Posterior cingulate gyrus (tissue), 11 donors: ENCODE data around the gene JAM2.
"Not testable (repeated sequence)": the region's sequence is repeated elsewhere in the genome, so short reads cannot be mapped to it uniquely, and the experiment has no call there.

ENCODE experiments used
- DNase-seq, 10 donors: peaks; one replicate each; pipeline versions ENCODE4 v3.0.0 to v3.0.0-alpha.2; 2020 to 2021; ENCODE audit warnings: mixed read lengths in 3 of 10
- intact Hi-C: fragments of 100-400 bp; cut with DNase I; formaldehyde crosslinking; loops from one replicate; pipeline ENCODE4 v1.15.1; 2023

The JAM2 gene, protein sequence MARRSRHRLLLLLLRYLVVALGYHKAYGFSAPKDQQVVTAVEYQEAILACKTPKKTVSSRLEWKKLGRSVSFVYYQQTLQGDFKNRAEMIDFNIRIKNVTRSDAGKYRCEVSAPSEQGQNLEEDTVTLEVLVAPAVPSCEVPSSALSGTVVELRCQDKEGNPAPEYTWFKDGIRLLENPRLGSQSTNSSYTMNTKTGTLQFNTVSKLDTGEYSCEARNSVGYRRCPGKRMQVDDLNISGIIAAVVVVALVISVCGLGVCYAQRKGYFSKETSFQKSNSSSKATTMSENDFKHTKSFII

GRCh38 chr21:25638660-25639550 lies at the start of gene JAM2:
JAM2 (plus strand) TSS chr21:25639258; CDS start chr21:25639822, 564 bp downstream.
- intact Hi-C loops, result no loop called here
- peak in 6 of 10 donors; percentile 25 to 85 (median 35) for DNase-seq

DNA sequence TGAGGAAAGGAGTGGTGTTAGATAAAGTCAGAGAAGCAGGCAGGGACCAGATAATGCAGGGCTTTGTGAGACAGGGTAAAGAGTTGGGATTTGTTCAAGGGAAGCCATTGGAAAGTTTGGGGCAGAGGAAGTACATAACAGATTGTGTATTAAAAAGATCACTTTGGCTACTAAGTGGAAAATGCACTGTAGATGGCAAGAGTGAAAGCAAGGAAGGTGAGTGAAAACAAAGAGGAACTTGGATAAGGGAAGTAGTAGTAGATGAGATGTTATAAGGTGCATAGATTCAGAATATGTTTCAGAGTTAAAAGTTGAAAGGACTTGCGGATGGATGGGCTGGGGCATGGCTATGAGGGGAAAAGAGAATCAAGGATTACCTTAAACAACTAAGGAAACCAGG lies 49.2 kb upstream of the JAM2 start:
- intact Hi-C loops, result no loop called here
- DNase-seq, result no peak

- intact Hi-C loops, result loop anchor here (1.0 to 10.0 kb wide), 4 partner anchors 101 to 1107 kb away; no protein-coding TSS in a partner anchor
- DNase-seq, result peak; percentile 83 to 98 (median 88)
These were observed 31.7 kb upstream of the JAM2 start, which contains the start of gene MRPL39 for GRCh38 chr21:25607151-25608043. MRPL39 (minus strand) TSS chr21:25607481; CDS start chr21:25607475, 6 bp downstream.

DNA sequence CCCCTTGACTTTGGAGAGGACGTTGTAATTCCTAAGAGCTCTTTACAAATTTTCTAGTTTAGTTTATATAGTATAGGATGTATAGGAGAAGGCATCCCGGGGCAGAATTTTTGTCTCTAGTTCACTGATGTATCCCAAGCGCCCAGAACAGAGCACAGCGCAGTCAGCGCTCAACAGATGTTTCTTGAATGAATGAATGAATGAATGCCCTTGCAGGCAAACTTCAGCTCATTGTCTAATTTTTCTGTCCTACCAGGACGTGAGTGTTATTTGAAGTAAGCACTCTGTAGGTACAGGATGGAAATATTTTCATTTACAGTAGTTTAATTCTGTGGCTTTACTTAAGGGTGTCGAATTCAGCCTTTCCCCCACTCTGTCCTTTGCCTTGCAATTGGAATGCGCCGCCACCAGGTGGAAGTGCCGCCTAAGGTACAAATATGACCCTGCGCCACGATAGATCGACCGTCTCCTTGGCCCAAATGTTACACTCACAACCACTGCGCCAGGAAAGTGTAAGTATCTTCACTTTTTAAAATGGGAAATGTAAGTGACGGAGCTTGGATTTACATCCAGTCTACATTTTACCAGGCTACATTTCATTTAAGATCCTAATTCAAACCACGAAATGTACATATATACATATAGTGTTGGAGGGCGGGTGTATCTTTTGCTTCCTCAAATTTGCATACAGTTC lies 30.9 kb upstream of the JAM2 start:
- intact Hi-C loops, result loop anchor here (1.0 to 10.0 kb wide), 3 partner anchors 100 to 1107 kb away; no protein-coding TSS in a partner anchor
- DNase-seq, result peak; percentile 69 to 97 (median 80)

DNA sequence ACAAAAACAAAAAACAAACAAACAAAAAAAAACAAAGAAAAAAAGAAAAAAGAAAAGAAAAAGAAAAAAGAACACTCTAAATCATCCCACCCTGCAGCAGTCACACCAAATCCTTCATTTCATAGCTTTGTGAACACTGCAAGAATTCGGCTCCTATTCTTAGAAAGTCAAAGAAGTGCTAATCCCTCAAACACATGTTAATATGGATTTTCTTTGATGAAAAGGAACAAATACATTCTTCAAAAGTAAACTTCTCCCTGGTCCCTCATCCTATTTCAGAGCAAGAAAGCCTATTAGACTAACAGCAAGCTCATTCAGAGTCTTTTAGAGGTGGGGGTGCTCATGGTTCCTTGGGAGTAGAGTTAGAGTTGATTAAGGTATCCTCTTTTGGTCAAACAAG lies 24.6 kb upstream of the JAM2 start:
- intact Hi-C loops, result no loop called here
- DNase-seq, result no peak

- intact Hi-C loops, result no loop called here
- DNase-seq, result no peak
These were observed 23.2 kb upstream of the JAM2 start for GRCh38 chr21:25615880-25616279.

DNA sequence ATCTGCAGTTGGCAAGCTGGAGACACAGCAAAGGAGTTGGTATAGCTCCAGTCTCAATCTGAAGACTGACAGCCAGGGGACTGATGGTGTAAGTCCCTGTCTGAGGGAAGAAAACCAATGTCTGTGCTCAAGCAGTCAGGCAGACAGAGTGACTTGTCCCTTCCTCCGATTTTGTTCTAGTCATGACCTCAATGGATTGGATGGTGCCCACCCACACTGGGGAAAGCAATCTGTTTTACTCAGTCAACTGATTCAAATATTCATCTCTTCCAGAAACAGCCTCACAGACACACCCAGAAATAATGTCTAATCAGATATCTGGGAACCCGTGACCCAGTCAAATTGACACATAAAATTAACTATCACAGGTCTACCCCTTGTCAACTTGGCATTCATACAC lies 19.9 kb upstream of the JAM2 start:
- DNase-seq, result no peak
- intact Hi-C loops, result no loop called here

DNA sequence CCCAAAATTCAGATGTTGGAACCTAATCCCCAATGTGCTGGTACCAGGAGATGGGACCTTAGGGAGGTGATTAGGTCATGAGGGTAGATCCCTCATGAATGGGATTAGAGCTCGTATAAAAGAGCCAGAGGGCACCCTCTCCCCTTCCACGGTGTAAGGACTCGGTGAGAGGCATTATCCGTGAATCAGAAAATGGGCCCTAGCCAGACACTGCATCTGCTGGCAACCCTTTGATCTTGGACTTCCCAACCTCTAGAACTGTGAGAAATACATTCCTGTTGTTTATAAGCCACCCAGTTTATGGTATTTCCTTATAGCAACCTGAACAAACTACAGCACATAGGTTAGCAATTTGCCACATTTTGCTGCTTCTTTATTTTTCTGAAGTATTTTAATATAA lies 14.5 kb upstream of the JAM2 start:
- DNase-seq, result no peak
- intact Hi-C loops, result no loop called here

DNA sequence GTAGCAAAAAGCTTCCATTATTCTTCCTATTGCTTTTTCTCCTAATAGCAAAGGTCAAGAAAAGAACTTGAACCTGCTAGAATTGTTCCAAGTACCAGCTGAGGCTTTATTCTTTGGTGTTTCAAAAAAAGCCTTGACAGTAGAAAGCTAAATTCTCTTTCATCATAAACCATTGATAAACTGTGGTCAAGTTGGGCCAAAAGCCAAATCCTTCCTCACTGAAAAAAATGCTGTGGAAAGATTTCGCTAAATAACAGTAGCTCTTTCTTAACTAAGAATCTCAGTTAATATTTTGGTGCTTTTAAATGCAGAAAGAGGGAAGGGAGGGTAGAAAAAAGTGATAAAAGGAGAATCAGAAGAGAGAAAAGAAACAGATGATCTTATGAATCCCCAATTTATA lies 14.0 kb upstream of the JAM2 start:
- DNase-seq, result no peak
- intact Hi-C loops, result no loop called here

- intact Hi-C loops, DNase-seq: not testable (repeated sequence)
These were observed 13.1 kb upstream of the JAM2 start for GRCh38 chr21:25625776-25626555.

- intact Hi-C loops, result no loop called here
These were observed 12.3 kb upstream of the JAM2 start for GRCh38 chr21:25626757-25627156.

GRCh38 chr21:25632296-25632695 lies 6.8 kb upstream of the JAM2 start:
- no peak for DNase-seq
- intact Hi-C loops, result no loop called here

More at GRCh38 chr21:25626757-25627156, 12.3 kb upstream of the JAM2 start:
- DNase-seq, result peak in 1 of 10 donors; percentile 14

DNA sequence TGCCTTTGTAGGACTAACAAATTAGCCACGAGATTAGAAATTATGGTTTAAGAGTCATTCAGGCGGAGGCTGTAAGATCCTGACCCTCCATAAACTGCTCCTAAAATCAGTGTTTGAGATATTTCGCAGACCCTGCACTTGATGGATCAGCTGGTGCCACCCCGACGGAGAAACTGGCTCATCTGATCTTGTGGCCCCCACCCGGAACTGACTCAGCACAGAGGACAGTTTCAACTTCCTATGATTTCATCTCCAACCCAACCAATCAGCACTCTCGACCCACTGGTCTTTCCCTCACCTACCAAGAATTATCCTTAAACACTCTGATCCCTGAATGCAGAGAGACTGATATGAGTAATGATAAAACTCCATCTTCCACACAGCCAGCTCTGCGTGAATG lies 3.7 kb upstream of the JAM2 start:
- intact Hi-C loops, result no loop called here
- no peak for DNase-seq

DNA sequence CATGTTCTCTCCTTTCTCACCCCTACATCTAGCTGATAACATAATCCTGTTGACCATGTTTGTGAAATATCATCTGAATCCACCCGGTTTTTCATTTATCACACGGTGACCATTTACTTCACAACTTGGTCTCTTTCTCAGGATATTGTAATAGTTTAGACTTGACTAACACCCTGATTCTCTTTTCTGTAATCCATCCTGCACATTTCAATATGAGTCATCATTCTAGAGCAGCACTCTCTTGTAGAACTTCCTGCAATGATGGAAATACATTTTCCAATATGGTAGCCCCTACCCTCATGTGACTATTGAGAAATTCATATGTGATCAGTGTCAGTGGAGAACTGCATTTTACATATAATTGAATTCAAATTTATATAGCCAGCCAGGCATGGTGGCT lies 2.3 kb upstream of the JAM2 start:
- DNase-seq, result no peak
- intact Hi-C loops, result no loop called here

DNA sequence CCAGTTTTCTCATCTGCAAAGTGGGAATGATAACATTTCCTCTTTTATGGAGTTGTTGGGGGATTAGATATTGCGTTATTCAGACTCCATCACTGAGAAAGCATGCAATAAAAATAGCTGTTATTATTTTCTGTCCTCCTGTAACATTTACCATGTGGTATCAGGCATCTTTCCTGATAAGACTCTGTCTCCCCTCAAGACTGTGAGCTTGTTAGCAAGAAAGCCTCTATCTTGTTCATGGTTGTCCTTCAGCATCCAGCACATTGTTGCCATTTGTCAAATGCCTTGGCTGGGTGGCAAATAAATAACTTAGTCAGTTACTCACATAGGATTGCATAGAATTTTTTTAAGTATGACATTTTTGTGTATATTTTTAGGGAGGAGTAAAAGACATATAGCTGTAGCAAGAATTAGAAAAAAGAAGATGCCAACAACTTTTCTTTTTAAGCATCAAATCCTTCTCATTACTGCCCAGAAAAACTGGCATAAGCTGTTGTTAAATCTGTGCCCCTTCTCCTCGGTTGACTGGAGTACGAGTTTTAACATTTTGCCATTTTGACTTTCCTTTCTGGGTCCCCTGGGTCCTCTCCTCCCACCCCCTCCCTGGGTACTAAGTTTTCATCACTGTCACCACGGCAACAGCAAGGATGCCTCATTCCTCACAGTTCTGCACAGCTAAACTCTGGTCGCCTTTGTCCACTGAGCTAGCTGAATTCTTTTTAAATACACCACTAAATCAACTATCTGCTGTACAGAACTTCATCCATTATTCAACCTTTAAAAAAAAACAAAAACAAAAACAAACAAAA lies 1.0 kb upstream of the JAM2 start:
- DNase-seq, result peak in 1 of 10 donors; percentile 12
- intact Hi-C loops, result no loop called here

- peak in 9 of 10 donors; percentile 21 to 87 (median 36) for DNase-seq
- intact Hi-C loops, result no loop called here
These were observed 618 bp downstream of the JAM2 start for GRCh38 chr21:25639551-25640201.

- peak; percentile 24 to 90 (median 40) for DNase-seq
- intact Hi-C loops, result no loop called here
These were observed 1.3 kb downstream of the JAM2 start for GRCh38 chr21:25640202-25640942.
